H1 (cell line): ENCODE measurements around the gene CCDC136. TPM values are rescaled to one million over a fixed set of nuclear protein-coding genes. Genes with fewer than 3 reads are reported as not detected.

Experiments used
- CTCF ChIA-PET: fragments of 300-600 bp; sonication (Branson Sonifier 250); formaldehyde crosslinking; loops from one replicate; lab custom pipeline; 2021; ENCODE audit not compliant: partially characterized antibody; lab: Charles Lee
- POLR2A ChIA-PET: fragments of 300-600 bp; sonication (Branson Sonifier 250); formaldehyde crosslinking; loops from one replicate; lab custom pipeline; 2021; ENCODE audit warnings: inconsistent platforms; ENCODE audit not compliant: partially characterized antibody; lab: Charles Lee
- DNase-seq, 2 experiments: peaks; one replicate each; pipeline versions ENCODE4 v3.0.0 to v3.0.0-alpha.2; 2010 to 2022; ENCODE audit warnings: low spot score in 2 of 2, low read depth in 1 of 2, mixed read lengths in 1 of 2
- FAIRE-seq: peaks from 2 replicates; lab custom pipeline; 2011; peaks lifted over from hg19 to GRCh38; lab: Jason Lieb, UNC
- H2AFZ ChIP-seq: 2 replicates; pipeline ENCODE4 v1.8.1; 2012; ENCODE audit warnings: low read length, inconsistent platforms
- H2AK5ac ChIP-seq: 2 replicates; pipeline ENCODE4 v1.6.1; 2013; ENCODE audit warnings: low read depth, low read length
- H2BK120ac ChIP-seq: replicated peaks from 2 replicates; pipeline ENCODE3; 2013; ENCODE audit warnings: low read depth, low read length, inconsistent platforms
- H2BK12ac ChIP-seq: 2 replicates; pipeline ENCODE4 v1.6.1; 2013; ENCODE audit warnings: low read depth, low read length
- H2BK15ac ChIP-seq: 2 replicates; pipeline ENCODE4 v1.6.1; 2013; ENCODE audit warnings: low read length
- H2BK20ac ChIP-seq: 2 replicates; pipeline ENCODE4 v1.6.1; 2013; ENCODE audit warnings: low read length
- H2BK5ac ChIP-seq: 2 replicates; pipeline ENCODE4 v1.6.1; 2013; ENCODE audit warnings: low read depth, low read length
- H3K14ac ChIP-seq: 2 replicates; pipeline ENCODE4 v1.6.1; 2013; ENCODE audit warnings: inconsistent platforms; ENCODE audit not compliant: insufficient read length
- H3K18ac ChIP-seq: 2 replicates; pipeline ENCODE4 v1.6.1; 2013; ENCODE audit warnings: low read length; ENCODE audit errors: extremely low read depth
- H3K23ac ChIP-seq: 2 replicates; pipeline ENCODE4 v1.6.1; 2013; ENCODE audit warnings: inconsistent platforms; ENCODE audit not compliant: insufficient read length
- H3K23me2 ChIP-seq: 2 replicates; pipeline ENCODE4 v1.6.1; 2013; ENCODE audit warnings: low read depth, low read length
- H3K27ac ChIP-seq: 2 replicates; pipeline ENCODE4 v1.6.1; 2011; ENCODE audit warnings: low read depth, low read length, inconsistent platforms
- H3K27me3 ChIP-seq, 4 experiments: replicated peaks in 1 of 4; 1 replicate in 1 of 4; 2 replicates in 3 of 4; pipeline versions ENCODE4 v1.6.1 to v1.8.1; 2011 to 2013; ENCODE audit warnings: low read length in 3 of 4, mild to moderate bottlenecking in 3 of 4, inconsistent platforms in 2 of 4, mixed read lengths in 2 of 4, moderate library complexity in 1 of 4; ENCODE audit not compliant: control insufficient read depth in 3 of 4, insufficient read depth in 3 of 4; ENCODE audit errors: extremely low read depth in 1 of 4
- H3K36me3 ChIP-seq, 4 experiments: 2 replicates each; pipeline versions ENCODE4 v1.6.1 to v1.8.1; 2011 to 2013; ENCODE audit warnings: mild to moderate bottlenecking in 4 of 4, low read length in 3 of 4, moderate library complexity in 2 of 4, control low read depth in 1 of 4, inconsistent platforms in 1 of 4; ENCODE audit not compliant: insufficient read depth in 4 of 4, control insufficient read depth in 2 of 4
- H3K4ac ChIP-seq: replicated peaks from 2 replicates; pipeline ENCODE3; 2013; ENCODE audit warnings: low read length, low read depth, mixed read lengths, inconsistent platforms; ENCODE audit not compliant: insufficient read length
- H3K4me1 ChIP-seq, 4 experiments: replicated peaks in 1 of 4; 1 replicate in 1 of 4; 2 replicates in 3 of 4; pipeline versions ENCODE4 v1.6.1 to v1.8.1; 2011 to 2013; ENCODE audit warnings: low read length in 3 of 4, inconsistent platforms in 2 of 4, mixed read lengths in 1 of 4; ENCODE audit not compliant: insufficient read depth in 4 of 4, control insufficient read depth in 3 of 4
- H3K4me2 ChIP-seq, 2 experiments: 2 replicates each; pipeline versions ENCODE4 v1.6.1 to v1.8.1; 2011 to 2013; ENCODE audit warnings: low read depth in 2 of 2, low read length in 2 of 2, control low read depth in 1 of 2, inconsistent platforms in 1 of 2, mild to moderate bottlenecking in 1 of 2; ENCODE audit not compliant: insufficient read depth in 1 of 2
- H3K4me3 ChIP-seq, 4 experiments: fragments of 200-600, 300-600 bp in 1 of 4; sonication (generic), shearing (Covaris generic), sonication (Bioruptor Twin) in 1 of 4; 2 replicates each; pipeline versions ENCODE4 v1.5.1 to v1.8.1; 2011 to 2016; ENCODE audit warnings: low read length in 4 of 4, low read depth in 3 of 4, control low read depth in 2 of 4, inconsistent platforms in 2 of 4, mild to moderate bottlenecking in 2 of 4, mixed read lengths in 1 of 4, moderate library complexity in 1 of 4; ENCODE audit not compliant: insufficient read depth in 2 of 4; ENCODE audit errors: extremely low read depth in 1 of 4
- H3K56ac ChIP-seq: replicated peaks from 2 replicates; pipeline ENCODE3; 2013; ENCODE audit warnings: low read depth, mild to moderate bottlenecking, mixed read lengths, low read length, inconsistent platforms; ENCODE audit not compliant: insufficient read length
- H3K79me1 ChIP-seq: 2 replicates; pipeline ENCODE4 v1.6.1; 2013; ENCODE audit warnings: low read depth, low read length, control low read depth
- H3K79me2 ChIP-seq, 2 experiments: 2 replicates each; pipeline versions ENCODE4 v1.6.1 to v1.8.1; 2012 to 2013; ENCODE audit warnings: low read length in 2 of 2, mild to moderate bottlenecking in 2 of 2, inconsistent platforms in 1 of 2; ENCODE audit not compliant: insufficient read depth in 2 of 2, control insufficient read depth in 1 of 2
- H3K9ac ChIP-seq, 4 experiments: replicated peaks in 1 of 4; 1 replicate in 1 of 4; 2 replicates in 3 of 4; pipeline versions ENCODE4 v1.6.1 to v1.8.1; 2011 to 2013; ENCODE audit warnings: low read depth in 3 of 4, low read length in 3 of 4, control low read depth in 2 of 4, mild to moderate bottlenecking in 2 of 4, moderate library complexity in 2 of 4, inconsistent platforms in 1 of 4; ENCODE audit errors: extremely low read depth in 1 of 4
- H3K9me3 ChIP-seq, 2 experiments: 2 replicates each; pipeline versions ENCODE4 v1.6.1 to v1.8.1; 2012 to 2013; ENCODE audit warnings: mild to moderate bottlenecking in 2 of 2, moderate library complexity in 2 of 2, control low read depth in 1 of 2, inconsistent platforms in 1 of 2, low read depth in 1 of 2, low read length in 1 of 2, mixed read lengths in 1 of 2; ENCODE audit not compliant: insufficient read depth in 2 of 2
- H4K20me1 ChIP-seq, 2 experiments: replicated peaks in 1 of 2; 2 replicates each; pipeline versions ENCODE3 to v1.8.1; 2011 to 2013; ENCODE audit warnings: inconsistent platforms in 2 of 2, low read length in 2 of 2, mild to moderate bottlenecking in 1 of 2; ENCODE audit not compliant: insufficient read depth in 2 of 2, control insufficient read depth in 1 of 2
- H4K5ac ChIP-seq: 2 replicates; pipeline ENCODE4 v1.6.1; 2013; ENCODE audit warnings: low read length, low read depth, mixed read lengths, inconsistent platforms; ENCODE audit not compliant: insufficient read length
- H4K8ac ChIP-seq: 2 replicates; pipeline ENCODE4 v1.8.0; 2013; ENCODE audit warnings: mild to moderate bottlenecking, moderate library complexity, low read length, inconsistent platforms; ENCODE audit not compliant: insufficient read depth; ENCODE audit errors: extremely low read depth
- H4K91ac ChIP-seq: replicated peaks from 2 replicates; pipeline ENCODE3; 2013; ENCODE audit warnings: low read length, mixed read lengths, inconsistent platforms; ENCODE audit not compliant: insufficient read length
- BACH1 ChIP-seq: IDR thresholded peaks from 2 replicates; pipeline ENCODE4 v1.6.1; 2012; ENCODE audit warnings: low read length, improper control_type of control experiment
- BCL11A ChIP-seq, 2 experiments: IDR thresholded peaks; one replicate each; pipeline ENCODE4 v1.6.1; 2011; ENCODE audit warnings: low read depth in 2 of 2, low read length in 2 of 2, mild to moderate bottlenecking in 2 of 2
- CBX8 ChIP-seq: fragments of 300-800, 300-1000 bp; sonication (generic); IDR thresholded peaks from 2 replicates; pipeline ENCODE4 v1.7.1; 2016; ENCODE audit warnings: low read depth, low read length, borderline replicate concordance
- CEBPB ChIP-seq: IDR thresholded peaks from 2 replicates; pipeline ENCODE4 v1.6.1; 2012; ENCODE audit warnings: low read depth, low read length
- EZH2 ChIP-seq: fragments of 200-600 bp; sonication (generic); IDR thresholded peaks from 2 replicates; pipeline ENCODE4 v1.7.1; 2012; ENCODE audit warnings: low read depth, mild to moderate bottlenecking, moderate library complexity, low read length, inconsistent platforms; ENCODE audit not compliant: severe bottlenecking
- JUN ChIP-seq: IDR thresholded peaks from 2 replicates; pipeline ENCODE4 v1.6.1; 2011; ENCODE audit warnings: low read depth, mild to moderate bottlenecking, improper control_type of control experiment, low read length
- JUND ChIP-seq: IDR thresholded peaks from 2 replicates; pipeline ENCODE4 v1.6.1; 2011; ENCODE audit warnings: mild to moderate bottlenecking, improper control_type of control experiment, low read length
- POLR2A ChIP-seq, 2 experiments: IDR thresholded peaks; 1 replicate in 1 of 2; 2 replicates in 1 of 2; pipeline ENCODE4 v1.6.1; 2011; ENCODE audit warnings: low read depth in 2 of 2, low read length in 2 of 2, mild to moderate bottlenecking in 2 of 2; ENCODE audit errors: control extremely low read depth in 1 of 2
- RFX5 ChIP-seq: IDR thresholded peaks from 2 replicates; pipeline ENCODE4 v1.6.1; 2011; ENCODE audit warnings: low read depth, low read length, improper control_type of control experiment, borderline replicate concordance
- SIN3A ChIP-seq, 2 experiments: IDR thresholded peaks in 1 of 2; conservative IDR thresholded peaks in 1 of 2; 2 replicates each; pipeline ENCODE4 v1.6.1; 2011 to 2012; ENCODE audit warnings: low read length in 2 of 2, improper control_type of control experiment in 1 of 2, low read depth in 1 of 2, mild to moderate bottlenecking in 1 of 2
- SIX5 ChIP-seq: IDR thresholded peaks from 2 replicates; pipeline ENCODE4 v1.6.1; 2011; ENCODE audit warnings: mild to moderate bottlenecking, low read depth, low read length
- SP4 ChIP-seq: IDR thresholded peaks from 2 replicates; pipeline ENCODE4 v1.6.1; 2012; ENCODE audit warnings: low read length, inconsistent platforms
- TEAD4 ChIP-seq: IDR thresholded peaks from 2 replicates; pipeline ENCODE4 v1.6.1; 2012; ENCODE audit warnings: low read depth, low read length, inconsistent platforms, mixed read lengths
- WGBS, 2 experiments: shearing (Covaris generic) in 1 of 2; methylation state at CpG; one replicate each; pipeline versions ENCODE4 v1.1.6 to v1.1.7; 2013 to 2015; ENCODE audit warnings: low lambda C conversion rate in 2 of 2, mixed read lengths in 2 of 2, inconsistent platforms in 1 of 2, low coverage in 1 of 2, missing lambda C conversion rate in 1 of 2; ENCODE audit not compliant: insufficient replicate concordance in 2 of 2, insufficient coverage in 1 of 2, insufficient read length in 1 of 2; ENCODE audit errors: extremely low coverage in 1 of 2, missing lambda C conversion rate in 1 of 2; 5-methylcytosine and 5-hydroxymethylcytosine counted together
- polyA plus RNA-seq, 7 experiments: library from polyadenylated mRNA; depleted of rRNA in 3 of 7; stranded (reverse) in 5 of 7; unstranded in 2 of 7; fragments of >200 nt in 5 of 7; fragments of 200-250 nt in 2 of 7; gene quantifications; 1 replicate in 5 of 7; 2 replicates in 1 of 7; 4 replicates in 1 of 7; pipeline versions ENCODE4 v1.2.1 to v1.2.3, GENCODE V29; 2011 to 2013; ENCODE audit warnings: missing spikeins in 2 of 7, mixed read lengths in 2 of 7
- total RNA-seq: library from RNA; stranded (reverse); fragmentation: NEBNext Ultra II Directional; extraction: Animal tissue kit (Norgen Biotek cat#: 25700); gene quantifications from 2 replicates; pipeline ENCODE4 v1.2.1, GENCODE V29; 2021
- TF ChIP-seq, protein P1 (sequence below): IDR thresholded peaks from 2 replicates; pipeline ENCODE4 v1.6.1; 2011; ENCODE audit warnings: low read depth, mild to moderate bottlenecking, low read length; ENCODE audit not compliant: insufficient read depth

Gene CCDC136
- total and polyA plus RNA-seq, 2 of the 8 experiments (the other 6 are each of a cell fraction or from before 2014, with no cell fraction given), result 35.6 to 47.7 TPM

DNA sequence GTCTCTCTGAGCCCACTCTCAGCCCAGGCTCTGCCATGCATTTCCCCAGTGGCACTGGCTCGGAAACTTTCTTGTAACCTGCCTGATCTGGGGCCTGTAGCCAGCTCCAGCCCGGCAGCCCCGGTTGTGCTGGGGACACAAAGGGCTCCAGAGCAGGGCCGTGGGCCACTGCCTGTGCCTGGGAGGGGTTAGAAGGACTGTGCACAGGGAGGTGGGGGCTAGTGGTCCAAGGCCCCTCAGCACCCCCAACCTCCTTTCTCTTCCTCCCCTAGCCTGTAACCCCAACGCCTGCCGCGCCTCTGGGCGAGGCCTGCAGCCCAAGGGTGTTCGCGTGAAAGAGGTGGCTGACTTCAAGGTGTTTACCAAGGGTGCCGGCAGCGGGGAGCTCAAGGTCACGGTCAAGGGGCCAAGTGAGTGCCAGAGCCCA, 48.0 kb downstream of the CCDC136 start:
- H4K8ac ChIP-seq, result no peak overlapping the region
- H3K9ac ChIP-seq, result no peak overlapping the region
- FAIRE-seq, result no peak
- H3K27me3 ChIP-seq, result no peaks in the 10 kb centered on the region; a peak in 1 of 7 replicates
- H4K91ac ChIP-seq, result no peak overlapping the region
- H2BK20ac ChIP-seq, result no peak overlapping the region
- DNase-seq, result no peak
- no peak overlapping the region for H3K14ac ChIP-seq
- H2AK5ac ChIP-seq, result no peak overlapping the region
- 90% methylated on average over 12 of the region's 13 CpGs; no CpG with 5 or more reads in 1 of the 2 experiments for WGBS, 2 experiments
- H2AFZ ChIP-seq, result no peak overlapping the region
- no peak overlapping the region for H2BK5ac ChIP-seq
- no peaks in the 10 kb centered on the region for H3K79me1 ChIP-seq
- H3K23ac ChIP-seq, result no peak overlapping the region
- no peak overlapping the region for H3K4me2 ChIP-seq
- no peak overlapping the region for H3K4ac ChIP-seq
- no peak overlapping the region for H3K18ac ChIP-seq
- H3K4me3 ChIP-seq, result no peak overlapping the region
- H2BK15ac ChIP-seq, result no peak overlapping the region
- H3K9me3 ChIP-seq, result no peaks in the 10 kb centered on the region
- no peaks in the 10 kb centered on the region for H3K79me2 ChIP-seq
- H3K27ac ChIP-seq, result no peak overlapping the region
- H4K20me1 ChIP-seq, result no peaks in the 10 kb centered on the region
- H3K23me2 ChIP-seq, result no peaks in the 10 kb centered on the region
- no peak overlapping the region for H2BK120ac ChIP-seq
- H3K36me3 ChIP-seq, result no peaks in the 10 kb centered on the region
- no peak overlapping the region for H2BK12ac ChIP-seq
- no peak overlapping the region for H3K56ac ChIP-seq
- POLR2A ChIA-PET, result interaction anchor here (0.9 to 2.7 kb wide), 3 partner anchors 8 to 29 kb away, joined by 3 to 15 read pairs (median 5); no protein-coding TSS in a partner anchor
- CTCF ChIA-PET, result interaction anchor here (0.6 to 11.5 kb wide), 10 partner anchors 10 to 53 kb away, joined by 3 to 148 read pairs (median 7); partner anchors contain the start of gene ATP6V1F
- H4K5ac ChIP-seq, result no peak overlapping the region
- peaks cover 0 to 10% (median 7%) of the 10 kb centered on the region in 4 experiments; a peak in 6 of 7 replicates for H3K4me1 ChIP-seq
- TF ChIP-seq CBX8 (no peak), TEAD4 (no peak), SP4 (no peak), BCL11A (IDR thresholded peaks at IDR 0.05; ENCODE audit: low read depth in 2 of 2, low read length in 2 of 2) (no peak), JUN (no peak), RFX5 (no peak), BACH1 (no peak), CEBPB (no peak), POLR2A (IDR thresholded peaks at IDR 0.05; ENCODE audit: control extremely low read depth in 1 of 2, low read depth in 2 of 2, low read length in 2 of 2) (no peak), SIX5 (no peak), SIN3A (conservative IDR thresholded peaks at IDR 0.05 in 1 of 2, IDR thresholded peaks at IDR 0.05 in 1 of 2; ENCODE audit: low read depth in 1 of 2, low read length in 2 of 2) (no peak), JUND (no peak), EZH2 (no peak)
- TF ChIP-seq, protein P1, sequence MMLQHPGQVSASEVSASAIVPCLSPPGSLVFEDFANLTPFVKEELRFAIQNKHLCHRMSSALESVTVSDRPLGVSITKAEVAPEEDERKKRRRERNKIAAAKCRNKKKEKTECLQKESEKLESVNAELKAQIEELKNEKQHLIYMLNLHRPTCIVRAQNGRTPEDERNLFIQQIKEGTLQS, result no peak
